ENCODE results near the gene EFCAB11.

GRCh38 chr14:89844508-89844907, 110.0 kb downstream of the EFCAB11 start:
- TF ChIP-seq PATZ1 (CRISPR knock-in tag; IDR thresholded peaks at IDR 0.05; ENCODE audit: borderline replicate concordance) (no peak), CREB5 (CRISPR knock-in tag; IDR thresholded peaks at IDR 0.05; ENCODE audit: low read depth) (no peak), ESRRG (CRISPR knock-in tag; IDR thresholded peaks at IDR 0.05) (no peak), BACH2 (CRISPR knock-in tag; IDR thresholded peaks at IDR 0.05; ENCODE audit: borderline replicate concordance) (no peak), ZFP3 (CRISPR knock-in tag; IDR thresholded peaks at IDR 0.05) (no peak)
